HG03460 (cell line): Measurements from ENCODE around the gene DOCK8.

ENCODE experiments used
- ATAC-seq: cut with Tn5 transposase; IDR thresholded peaks from one replicate; pipeline ENCODE4 v1.9.1; 2021; ENCODE audit not compliant: unreplicated experiment

DOCK8 gene

DNA sequence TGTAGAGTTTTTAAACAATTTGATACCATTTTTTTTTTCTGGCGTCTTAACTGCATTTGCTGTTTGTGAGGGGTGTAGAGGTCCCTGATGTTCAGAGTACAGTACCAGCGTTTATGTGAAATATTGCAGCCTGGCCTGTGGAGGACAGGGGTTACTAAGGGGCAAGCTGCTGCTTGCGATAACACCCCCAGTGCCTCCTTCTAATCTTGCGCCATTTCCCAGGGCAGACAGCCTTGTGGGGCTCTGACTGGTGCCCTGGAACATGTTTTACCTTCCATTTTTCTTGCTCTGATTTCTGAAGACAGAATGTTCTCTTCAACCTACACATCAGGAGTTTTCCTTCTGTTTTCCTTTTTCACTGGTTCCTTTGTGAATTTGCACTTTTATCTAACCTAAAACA lies 142.9 kb downstream of the DOCK8 start:
- no peak for ATAC-seq

DNA sequence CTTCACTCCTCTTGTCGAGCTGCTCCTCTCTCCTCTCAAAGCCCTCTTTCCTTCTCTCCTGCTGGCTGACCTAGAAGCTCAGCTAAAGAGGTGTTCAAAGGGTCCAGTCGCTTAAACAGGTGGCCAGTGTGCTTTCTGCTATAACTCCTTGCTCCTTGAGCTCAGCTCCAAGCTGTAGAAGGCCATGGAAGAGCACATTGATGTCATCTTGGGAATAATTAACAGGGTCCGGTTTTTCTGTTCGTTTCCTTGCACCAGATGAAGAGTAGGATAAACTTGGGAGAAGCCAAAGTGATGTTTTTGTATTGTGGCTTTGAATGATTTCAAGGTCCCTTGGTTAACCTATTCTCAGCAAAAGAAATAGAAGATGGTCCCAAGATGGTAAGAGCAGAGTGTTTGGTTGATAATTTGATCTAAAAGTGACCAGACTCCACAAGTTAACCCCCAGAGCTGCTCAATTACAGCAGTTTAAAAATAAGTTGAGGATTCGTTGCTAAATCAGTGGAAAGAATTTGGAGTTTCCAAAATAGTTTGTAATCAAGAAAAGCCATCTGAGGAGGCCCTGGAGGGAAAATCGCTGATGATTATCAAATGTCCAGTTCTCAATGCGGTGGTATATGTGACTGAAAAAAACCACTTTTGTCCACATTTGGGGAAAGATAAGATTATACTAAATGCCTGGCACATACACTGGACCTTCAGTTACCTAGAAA lies 148.1 kb downstream of the DOCK8 start:
- no peak for ATAC-seq

DNA sequence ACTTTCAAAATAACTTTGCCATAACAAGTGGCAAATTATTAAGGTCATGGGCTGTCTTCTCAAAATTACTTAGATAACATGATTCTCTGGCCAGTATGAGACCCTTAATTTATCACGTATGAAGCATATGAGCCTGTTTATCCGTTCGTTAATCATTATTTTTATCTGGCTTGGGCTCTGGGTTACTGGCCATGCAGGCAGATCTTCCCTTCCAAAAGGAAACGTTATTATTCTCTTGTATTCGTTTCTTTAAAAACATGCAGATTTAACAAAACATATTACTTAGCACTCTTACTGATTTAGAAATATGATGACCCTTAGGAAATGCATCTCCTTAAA lies 148.6 kb downstream of the DOCK8 start:
- ATAC-seq: no peak

DNA sequence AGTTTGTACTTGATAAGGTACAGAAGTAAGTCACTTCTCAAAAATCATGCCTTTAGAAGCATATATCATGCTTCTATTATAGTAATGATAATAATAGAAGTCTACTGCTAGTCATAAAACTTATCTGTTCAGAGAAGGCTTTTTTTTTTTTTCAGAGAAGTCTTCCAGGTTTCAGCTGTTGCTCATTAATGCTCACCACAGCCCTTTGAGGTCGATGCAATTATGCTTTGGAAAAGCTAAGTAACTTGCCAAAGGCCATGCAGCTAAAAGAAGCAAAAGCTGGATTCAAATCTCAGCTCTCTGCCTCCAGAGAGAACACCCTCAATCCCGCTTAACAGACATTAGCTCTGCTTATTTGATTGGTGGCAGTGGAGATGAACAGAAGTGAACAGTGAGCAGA lies 150.8 kb downstream of the DOCK8 start:
- no peak for ATAC-seq

DNA sequence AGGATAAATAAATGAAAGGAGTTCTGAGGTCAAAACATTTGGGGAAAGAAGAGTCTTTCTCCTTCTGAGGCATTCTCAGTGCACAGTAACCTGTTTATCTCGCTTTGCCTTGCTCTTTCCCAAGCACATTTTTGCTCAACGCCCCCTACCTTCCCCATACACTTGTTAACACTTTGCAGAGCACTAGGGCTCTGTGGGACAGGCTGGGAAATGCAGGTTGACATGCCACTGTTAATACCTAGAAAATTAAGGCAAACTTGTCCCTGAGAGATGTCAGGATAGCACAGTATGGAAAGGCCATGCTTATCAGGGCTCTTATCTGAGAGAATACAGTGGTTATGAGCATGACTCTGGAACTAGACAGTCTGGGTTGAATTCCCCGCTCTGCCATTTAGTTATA lies 152.0 kb downstream of the DOCK8 start:
- ATAC-seq: no peak

DNA sequence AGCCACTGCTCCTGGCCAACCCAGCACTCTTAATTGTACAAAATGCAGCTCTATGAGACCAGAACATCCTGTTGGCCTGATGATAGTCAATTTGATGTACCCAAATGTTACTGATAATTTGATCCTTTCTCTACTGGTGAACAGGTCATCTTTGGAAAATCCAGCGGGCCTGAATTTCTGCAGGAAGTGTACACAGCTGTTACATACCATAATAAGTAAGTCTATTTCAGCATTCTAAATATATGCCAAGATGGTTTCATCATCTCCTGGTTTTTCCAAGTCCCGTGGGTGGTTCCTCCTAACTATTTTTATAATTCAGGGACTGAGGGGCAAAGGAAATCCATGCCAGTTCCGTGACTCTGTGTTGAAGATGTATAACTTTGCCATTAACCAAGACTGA lies 155.4 kb downstream of the DOCK8 start:
- ATAC-seq: no peak

DNA sequence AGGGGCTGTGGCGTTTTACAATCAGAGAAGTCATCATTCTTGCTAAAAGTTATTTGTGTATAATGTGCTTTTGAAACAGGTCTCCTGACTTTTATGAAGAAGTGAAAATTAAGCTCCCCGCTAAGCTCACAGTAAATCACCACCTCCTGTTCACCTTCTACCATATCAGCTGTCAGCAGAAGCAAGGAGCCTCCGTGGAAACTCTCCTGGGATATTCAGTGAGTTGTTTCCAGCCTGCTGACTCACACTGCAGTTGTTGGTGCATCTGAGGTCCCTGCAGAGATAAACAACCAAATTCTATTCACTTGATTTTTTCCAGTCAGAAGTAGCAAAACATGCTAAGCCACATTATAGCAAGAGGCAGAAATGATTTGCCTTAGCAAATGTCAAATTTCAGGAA lies 156.7 kb downstream of the DOCK8 start:
- ATAC-seq: no peak

DNA sequence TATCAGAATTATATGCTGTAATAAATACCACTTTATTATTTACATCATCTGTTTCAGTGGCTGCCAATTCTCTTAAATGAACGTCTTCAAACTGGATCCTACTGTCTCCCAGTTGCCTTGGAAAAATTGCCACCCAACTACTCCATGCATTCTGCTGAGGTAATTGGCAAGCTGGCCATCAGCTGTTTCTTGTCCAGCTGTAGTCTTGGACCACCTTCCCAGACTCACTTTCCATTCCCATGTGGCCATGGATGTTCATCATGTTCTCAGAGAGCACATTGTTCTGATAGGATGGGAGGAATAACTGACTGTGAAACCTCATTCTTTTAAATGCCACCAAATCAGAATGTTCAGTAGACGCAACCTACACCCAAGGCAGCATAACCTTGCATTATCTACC lies 157.5 kb downstream of the DOCK8 start:
- ATAC-seq: no peak

DNA sequence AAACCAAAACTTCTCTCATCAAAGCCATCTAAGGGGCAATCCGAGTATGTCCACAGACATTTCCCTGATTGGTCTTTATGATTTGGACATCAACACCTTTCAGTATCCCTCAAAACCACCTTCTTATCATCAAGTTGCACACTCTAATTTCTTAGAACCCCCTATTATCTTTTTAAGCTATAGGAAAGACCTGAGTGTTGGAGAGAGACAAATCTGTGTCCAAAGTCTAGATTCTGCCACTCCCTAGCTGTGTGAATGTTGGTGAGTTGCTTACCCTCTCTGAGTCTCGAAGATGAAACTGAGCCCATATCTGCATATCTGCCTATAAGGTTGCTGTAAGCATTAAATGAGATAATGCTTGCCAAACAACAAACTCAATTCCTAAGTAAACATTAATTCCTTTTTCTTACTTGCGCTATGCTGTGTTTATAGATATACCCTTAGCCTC lies 159.1 kb downstream of the DOCK8 start:
- no peak for ATAC-seq

DNA sequence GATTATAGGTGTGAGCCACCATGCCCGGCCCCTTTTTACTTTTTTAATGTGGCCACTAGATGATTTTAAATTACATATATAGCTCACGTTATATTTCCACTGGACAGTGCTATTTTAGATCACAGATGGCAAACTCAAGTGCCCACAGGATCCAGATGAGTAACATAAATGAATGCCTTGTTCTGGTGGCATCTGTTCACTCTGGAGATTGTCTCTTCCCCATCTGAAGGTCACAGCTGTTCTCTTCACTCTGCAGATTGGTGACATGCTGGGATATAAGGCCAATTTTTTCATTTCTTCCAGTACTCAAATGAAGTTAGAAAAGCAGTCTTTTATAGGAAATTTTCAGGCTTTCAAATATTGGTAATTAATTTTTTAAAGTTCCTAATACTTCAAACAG lies 160.1 kb downstream of the DOCK8 start:
- ATAC-seq: no peak

DNA sequence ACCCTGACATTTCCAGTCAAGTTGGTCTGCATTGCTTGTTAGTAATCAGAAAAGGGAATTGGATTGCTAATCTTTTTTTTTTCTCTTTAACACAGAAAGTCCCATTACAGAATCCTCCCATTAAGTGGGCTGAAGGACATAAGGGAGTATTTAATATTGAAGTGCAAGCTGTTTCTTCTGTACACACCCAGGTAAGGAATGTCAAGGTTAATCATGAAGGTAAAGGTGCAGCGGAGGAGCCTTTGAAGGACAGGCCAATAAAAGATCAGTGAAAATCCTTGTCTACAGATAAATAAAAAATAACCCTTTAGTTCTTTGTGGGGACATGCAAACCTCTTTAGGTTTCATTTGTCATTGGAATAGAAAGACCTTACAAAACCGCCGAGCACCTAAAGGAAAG lies 161.4 kb downstream of the DOCK8 start:
- no peak for ATAC-seq

DNA sequence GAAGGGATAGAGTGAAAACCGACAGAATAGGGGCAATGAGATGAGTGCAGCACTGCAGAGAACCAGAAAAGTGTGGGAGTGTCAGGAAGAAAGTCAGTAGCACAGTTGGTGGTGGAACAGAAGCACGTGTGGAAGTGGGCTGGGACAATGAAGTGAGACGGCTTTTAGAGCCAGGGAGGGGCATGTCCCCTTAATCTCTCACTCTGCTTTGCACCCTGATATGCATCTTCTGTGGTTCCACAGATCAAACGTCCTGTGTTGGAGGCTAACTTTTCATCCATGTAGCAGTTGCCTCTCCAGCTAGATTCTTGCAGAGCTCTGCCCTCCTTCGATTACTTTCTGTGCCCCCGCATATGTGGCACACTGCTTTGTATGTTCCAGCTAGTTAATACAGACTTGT lies 163.6 kb downstream of the DOCK8 start:
- ATAC-seq: no peak

DNA sequence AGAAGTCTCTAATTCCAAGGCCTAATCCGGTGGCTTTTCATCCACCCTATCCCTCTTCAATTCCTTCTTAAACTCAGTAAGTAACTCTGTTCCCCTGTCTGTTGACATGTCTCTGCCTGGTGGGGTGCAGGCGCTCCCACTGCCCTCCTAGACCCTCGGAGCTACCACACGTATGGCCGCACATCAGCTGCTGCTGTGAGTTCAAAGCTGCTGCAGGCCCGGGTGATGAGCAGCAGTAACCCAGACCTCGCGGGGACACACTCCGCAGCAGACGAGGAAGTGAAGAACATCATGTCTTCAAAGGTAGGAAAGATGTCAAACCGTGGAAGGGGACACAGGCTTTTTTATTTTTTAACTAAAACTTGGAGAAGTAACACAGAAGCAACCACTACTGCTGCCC lies 167.7 kb downstream of the DOCK8 start:
- ATAC-seq: no peak

DNA sequence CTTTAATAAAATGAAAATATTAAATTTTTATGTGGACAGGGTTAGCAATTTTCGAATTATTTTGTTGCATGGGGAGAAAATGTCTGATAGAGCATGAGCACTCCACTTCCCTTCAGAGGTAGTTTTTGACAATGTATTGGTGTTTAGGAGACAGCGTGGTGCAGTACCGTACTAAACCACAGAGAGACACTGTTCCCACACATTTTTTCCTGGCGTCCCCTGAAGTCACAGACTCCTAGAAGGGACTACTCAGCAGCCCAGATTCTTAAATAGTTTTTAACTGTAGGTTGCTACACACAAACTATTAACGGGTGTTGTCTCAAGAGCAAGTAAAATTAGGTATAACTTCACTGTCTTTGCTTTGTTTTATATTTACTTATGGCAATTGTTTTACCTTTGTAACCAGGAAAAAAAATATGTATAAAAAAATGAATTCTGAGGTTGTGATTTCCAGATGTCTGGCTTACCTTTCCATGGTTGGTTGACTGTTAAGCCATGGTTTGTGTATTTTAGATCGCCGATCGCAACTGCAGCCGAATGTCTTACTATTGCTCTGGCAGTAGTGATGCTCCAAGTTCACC lies 171.2 kb downstream of the DOCK8 start:
- no peak for ATAC-seq

DNA sequence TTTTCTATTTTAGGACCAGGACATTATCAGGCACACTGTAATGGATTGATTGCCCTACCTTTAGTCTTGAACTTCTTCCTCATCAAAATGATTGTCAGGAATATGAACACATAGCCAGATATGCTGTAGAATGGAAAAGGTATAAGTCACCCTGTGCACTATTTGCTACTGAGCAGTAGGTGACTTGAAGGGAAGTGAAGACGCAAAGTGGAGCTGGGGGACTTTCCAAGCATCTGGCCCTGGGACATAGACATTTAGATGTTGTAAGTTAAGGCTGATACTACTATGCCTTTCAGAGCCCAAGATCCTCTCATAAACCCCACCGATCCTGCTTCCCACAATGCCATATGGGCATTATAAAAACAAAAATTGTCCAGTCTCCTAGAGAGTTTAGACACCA lies 174.5 kb downstream of the DOCK8 start:
- no peak for ATAC-seq

DNA sequence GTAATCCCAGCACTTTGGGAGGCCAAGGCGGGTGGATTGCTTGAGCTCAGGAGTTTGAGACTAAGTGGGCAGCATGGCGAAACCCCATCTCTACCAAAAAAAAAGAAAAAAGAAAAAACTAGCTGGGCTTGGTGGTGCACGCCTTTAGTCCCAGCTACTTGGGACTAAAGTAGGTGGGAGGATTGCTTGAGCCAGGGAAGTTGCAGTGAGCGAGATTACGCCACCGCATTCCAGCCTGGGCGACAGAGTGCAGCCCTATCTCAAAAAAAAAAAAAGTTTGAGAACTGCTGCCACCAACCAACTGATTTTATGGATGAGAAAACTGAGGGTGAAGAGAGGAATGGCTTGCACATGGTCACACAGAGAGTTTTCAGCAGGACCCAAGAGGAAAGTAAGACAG lies 175.1 kb downstream of the DOCK8 start:
- no peak for ATAC-seq

DNA sequence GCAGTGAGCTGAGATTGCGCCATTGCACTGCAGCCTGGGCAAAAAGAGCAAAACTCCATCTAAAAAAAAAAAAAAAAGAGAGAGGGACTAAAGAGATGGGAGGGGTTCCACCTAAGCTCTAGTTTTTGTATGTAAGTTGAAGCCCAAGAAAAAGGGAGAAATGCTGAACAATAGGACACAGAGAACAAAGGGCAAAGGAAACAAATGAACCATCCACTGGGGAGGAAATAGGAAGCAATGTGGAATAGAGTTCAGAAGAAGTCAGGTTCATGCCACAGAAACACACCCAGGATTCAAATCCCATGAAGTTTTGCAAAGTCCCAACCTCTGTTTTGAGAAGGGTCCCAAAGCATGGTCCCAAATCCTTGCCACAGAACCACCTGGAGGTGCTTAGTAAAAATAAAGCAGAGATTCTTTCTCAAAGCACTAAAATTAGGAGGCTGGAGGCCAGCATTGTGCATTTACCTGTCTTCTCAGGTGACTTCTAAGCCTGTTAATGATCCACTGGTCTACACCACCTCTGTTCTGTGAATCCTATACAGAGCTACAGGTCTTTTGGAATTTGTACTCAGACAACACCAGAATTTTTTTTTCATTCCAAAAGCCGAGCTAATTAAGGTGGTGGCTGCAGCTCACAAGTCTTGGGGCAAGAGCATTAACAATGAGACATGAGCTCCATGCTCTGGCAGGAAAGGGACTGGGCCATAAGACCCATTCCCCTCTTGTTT lies 177.6 kb downstream of the DOCK8 start:
- no peak for ATAC-seq

DNA sequence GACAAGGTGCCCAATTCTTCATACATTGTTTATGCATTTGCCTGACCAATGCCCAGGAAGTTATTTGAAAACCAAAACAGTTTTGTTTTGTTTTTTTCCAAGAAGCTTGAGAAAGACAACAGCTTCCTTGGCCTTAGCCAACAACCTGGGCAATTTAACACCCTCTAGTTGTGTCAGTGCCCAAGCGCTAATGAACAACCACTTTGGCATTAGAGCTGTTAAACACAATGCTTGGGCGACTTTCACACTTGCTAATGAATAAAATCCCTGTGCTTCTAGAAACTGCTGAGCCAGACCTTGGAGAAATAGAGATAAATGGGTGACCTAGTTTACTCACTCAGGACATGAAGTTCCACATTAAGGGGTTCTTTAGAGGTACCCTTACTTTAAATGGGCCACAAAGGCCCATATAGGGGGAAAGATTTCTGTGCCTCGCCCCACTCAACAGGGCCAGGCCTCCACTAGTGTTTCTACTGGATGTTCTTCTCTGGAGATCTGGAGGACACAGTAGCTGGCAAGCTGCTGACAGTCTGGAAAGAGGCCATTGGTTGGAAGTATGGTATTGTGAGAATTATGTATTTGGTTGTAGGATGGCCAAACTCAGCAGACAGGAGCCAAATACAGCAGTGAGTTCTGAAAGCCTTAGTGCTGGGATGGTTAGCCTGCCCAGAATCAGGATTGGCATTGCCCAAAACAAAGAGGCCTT lies 179.8 kb downstream of the DOCK8 start:
- ATAC-seq: no peak

DNA sequence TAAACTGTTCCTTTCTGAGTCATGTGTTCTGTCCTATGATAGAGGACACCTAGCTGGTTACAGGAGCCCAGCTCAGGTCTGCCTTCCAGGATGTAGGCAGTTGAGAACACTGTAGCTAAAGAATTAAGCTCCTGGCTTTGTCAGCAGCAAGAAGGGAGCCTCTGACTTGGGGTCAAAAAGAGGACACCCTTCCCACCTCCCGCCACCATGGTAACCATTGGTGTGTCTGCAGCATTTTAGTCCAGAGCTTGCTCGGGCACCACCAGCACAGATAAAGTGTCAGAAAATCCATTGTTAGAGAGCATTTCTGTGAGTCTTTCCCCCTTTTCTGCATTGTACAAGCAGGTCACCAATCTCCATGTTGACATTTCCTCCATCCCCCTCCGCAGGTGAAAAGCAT lies 181.7 kb downstream of the DOCK8 start:
- no peak for ATAC-seq

DNA sequence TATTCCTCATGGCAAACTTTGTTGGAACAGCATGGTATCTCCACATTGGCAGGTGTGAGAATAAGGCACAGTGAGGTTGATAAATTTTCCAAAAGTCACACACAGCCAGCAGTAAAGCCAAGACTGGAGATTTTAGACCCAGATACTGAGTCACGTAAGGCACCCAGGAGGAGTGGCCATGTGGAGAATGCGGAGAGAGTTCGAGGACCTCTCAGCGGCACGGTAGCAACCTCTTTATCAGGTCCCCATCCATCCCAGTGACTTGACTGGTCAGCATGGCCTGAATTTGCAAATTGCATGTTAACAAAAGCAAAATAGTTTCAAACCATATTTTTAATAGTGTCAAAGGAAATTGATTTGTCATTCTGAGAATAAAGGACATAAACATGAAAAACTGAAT lies 183.4 kb downstream of the DOCK8 start:
- no peak for ATAC-seq

DNA sequence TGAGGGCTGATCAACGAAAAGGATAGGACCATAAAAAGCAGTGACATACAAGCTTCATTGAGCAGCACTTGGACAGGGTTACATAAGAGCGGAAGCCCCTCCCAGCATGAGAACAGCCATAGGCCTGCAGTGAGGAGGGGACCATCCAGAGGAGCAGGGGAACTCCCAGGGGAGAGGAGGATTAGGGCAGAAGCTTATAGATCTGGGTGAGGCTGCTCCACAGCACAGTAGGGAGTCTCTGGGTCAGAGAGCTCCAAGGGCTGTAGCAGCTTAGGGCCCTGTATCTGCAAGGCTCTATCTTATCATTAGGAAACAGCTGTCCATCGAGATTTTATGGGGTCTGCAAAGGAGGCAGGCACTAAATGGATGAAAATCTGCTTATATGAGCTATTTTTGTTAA lies 186.6 kb downstream of the DOCK8 start:
- ATAC-seq: no peak

DNA sequence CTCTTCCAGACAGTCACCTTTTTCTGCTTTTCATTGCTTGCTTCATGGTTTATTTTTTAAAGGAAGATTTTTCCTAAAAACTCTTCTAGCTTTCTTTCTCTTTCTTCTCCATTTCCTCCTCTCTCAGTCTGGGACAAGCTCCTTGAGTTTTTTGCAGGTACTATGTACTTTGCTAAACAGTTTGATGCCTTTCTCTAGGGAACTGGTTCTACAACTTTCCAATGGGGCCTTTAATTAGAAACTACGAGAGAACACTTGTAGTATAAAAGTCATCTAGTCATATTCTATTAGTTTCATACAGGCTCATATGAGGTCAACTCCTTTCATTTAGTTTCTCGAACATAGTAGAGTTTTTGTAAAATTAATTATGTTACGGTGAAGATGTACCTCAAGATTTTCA lies 189.6 kb downstream of the DOCK8 start:
- ATAC-seq: no peak
